Liver (tissue), 3 donors: Measurements from ENCODE around the gene NUP205.

Source experiments
- JUND ChIP-seq, 2 donors: IDR thresholded peaks; 2 replicates each; pipeline ENCODE4 v1.6.1; 2016; ENCODE audit warnings: antibody characterized with exemption in 2 of 2
- TAF1 ChIP-seq: conservative IDR thresholded peaks from 2 replicates; pipeline ENCODE4 v1.6.1; 2016; ENCODE audit warnings: antibody characterized with exemption, mild to moderate bottlenecking
- TF ChIP-seq, protein P1 (sequence below): fragments of 150-350 bp; IDR thresholded peaks from 2 replicates; pipeline ENCODE4 v1.5.1; 2017; ENCODE audit warnings: improper control_type of control experiment, low read depth, low read length; ENCODE audit not compliant: missing input control
- TF ChIP-seq, protein P2 (sequence below): IDR thresholded peaks from 2 replicates; pipeline ENCODE4 v1.6.1; 2016; ENCODE audit warnings: antibody characterized with exemption, mild to moderate bottlenecking
- donor health status: healthy.
- donor health status: healthy.

DNA sequence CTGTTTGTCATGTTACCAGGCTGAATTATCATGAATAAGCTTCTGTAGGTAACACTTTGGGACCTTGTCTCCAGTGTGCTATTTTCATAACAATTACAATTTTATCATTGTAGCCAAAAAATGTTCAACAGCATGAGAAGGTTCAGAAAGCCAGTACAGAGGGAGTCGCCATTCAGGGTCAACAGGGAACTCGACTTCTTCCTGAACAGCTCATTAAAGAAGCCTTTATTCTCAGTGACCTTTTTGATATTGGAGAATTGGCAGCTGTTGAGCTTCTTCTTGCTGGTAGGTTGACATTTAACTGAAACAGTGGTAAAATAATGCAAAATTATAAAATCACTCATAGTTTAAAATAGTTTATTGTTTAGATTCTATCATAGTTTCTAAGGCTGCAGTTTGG lies 15.8 kb downstream of the NUP205 start:
- TF ChIP-seq, protein P1, sequence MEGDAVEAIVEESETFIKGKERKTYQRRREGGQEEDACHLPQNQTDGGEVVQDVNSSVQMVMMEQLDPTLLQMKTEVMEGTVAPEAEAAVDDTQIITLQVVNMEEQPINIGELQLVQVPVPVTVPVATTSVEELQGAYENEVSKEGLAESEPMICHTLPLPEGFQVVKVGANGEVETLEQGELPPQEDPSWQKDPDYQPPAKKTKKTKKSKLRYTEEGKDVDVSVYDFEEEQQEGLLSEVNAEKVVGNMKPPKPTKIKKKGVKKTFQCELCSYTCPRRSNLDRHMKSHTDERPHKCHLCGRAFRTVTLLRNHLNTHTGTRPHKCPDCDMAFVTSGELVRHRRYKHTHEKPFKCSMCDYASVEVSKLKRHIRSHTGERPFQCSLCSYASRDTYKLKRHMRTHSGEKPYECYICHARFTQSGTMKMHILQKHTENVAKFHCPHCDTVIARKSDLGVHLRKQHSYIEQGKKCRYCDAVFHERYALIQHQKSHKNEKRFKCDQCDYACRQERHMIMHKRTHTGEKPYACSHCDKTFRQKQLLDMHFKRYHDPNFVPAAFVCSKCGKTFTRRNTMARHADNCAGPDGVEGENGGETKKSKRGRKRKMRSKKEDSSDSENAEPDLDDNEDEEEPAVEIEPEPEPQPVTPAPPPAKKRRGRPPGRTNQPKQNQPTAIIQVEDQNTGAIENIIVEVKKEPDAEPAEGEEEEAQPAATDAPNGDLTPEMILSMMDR, result no peak
- TF ChIP-seq JUND (IDR thresholded peaks at IDR 0.05) (no peak), TAF1 (no peak)
- TF ChIP-seq, protein P2, sequence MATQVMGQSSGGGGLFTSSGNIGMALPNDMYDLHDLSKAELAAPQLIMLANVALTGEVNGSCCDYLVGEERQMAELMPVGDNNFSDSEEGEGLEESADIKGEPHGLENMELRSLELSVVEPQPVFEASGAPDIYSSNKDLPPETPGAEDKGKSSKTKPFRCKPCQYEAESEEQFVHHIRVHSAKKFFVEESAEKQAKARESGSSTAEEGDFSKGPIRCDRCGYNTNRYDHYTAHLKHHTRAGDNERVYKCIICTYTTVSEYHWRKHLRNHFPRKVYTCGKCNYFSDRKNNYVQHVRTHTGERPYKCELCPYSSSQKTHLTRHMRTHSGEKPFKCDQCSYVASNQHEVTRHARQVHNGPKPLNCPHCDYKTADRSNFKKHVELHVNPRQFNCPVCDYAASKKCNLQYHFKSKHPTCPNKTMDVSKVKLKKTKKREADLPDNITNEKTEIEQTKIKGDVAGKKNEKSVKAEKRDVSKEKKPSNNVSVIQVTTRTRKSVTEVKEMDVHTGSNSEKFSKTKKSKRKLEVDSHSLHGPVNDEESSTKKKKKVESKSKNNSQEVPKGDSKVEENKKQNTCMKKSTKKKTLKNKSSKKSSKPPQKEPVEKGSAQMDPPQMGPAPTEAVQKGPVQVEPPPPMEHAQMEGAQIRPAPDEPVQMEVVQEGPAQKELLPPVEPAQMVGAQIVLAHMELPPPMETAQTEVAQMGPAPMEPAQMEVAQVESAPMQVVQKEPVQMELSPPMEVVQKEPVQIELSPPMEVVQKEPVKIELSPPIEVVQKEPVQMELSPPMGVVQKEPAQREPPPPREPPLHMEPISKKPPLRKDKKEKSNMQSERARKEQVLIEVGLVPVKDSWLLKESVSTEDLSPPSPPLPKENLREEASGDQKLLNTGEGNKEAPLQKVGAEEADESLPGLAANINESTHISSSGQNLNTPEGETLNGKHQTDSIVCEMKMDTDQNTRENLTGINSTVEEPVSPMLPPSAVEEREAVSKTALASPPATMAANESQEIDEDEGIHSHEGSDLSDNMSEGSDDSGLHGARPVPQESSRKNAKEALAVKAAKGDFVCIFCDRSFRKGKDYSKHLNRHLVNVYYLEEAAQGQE, result no peak
